SK-N-SH (cell line): ENCODE measurements around the gene RNASE8. TPM values are rescaled to one million over a fixed set of nuclear protein-coding genes. Genes with fewer than 3 reads are reported as not detected.

Experiments used
- CTCF ChIA-PET: fragments of 300-600, 350-600 bp; formaldehyde crosslinking; extraction: SDS; loops from one replicate; lab custom pipeline; 2021; lab: Yijun Ruan, JAX
- POLR2A ChIA-PET: fragments of 350-600 bp; sonication (Branson Sonifier 250); formaldehyde crosslinking; extraction: SDS; loops from one replicate; lab custom pipeline; 2020; ENCODE audit warnings: antibody characterized with exemption, inconsistent platforms; lab: Yijun Ruan, JAX
- DNase-seq: peaks from one replicate; pipeline ENCODE4 v3.0.0; 2012
- H2AFZ ChIP-seq: fragments of 200-600 bp; sonication (generic); 2 replicates; pipeline ENCODE4 v1.8.1; 2016; ENCODE audit warnings: antibody characterized with exemption, mild to moderate bottlenecking, low read depth
- H3F3A ChIP-seq: fragments of 200-600 bp; sonication (generic); replicated peaks from 2 replicates; pipeline ENCODE3; 2016; ENCODE audit warnings: antibody characterized with exemption, mild to moderate bottlenecking; ENCODE audit not compliant: insufficient read depth
- H3K27ac ChIP-seq, 2 experiments: fragments of 200-500 bp in 1 of 2; fragments of 200-600 bp in 1 of 2; sonication (Bioruptor generic) in 1 of 2; sonication (generic), shearing (Covaris generic) in 1 of 2; 2 replicates each; pipeline versions ENCODE4 v1.5.1 to v1.6.1; 2014 to 2016; ENCODE audit warnings: low read depth in 2 of 2, inconsistent platforms in 1 of 2, low read length in 1 of 2, mild to moderate bottlenecking in 1 of 2, mixed read lengths in 1 of 2
- H3K27me3 ChIP-seq: fragments of 200-600 bp; sonication (generic), shearing (Covaris generic); 2 replicates; pipeline ENCODE4 v1.6.1; 2016; ENCODE audit warnings: mixed run types; ENCODE audit not compliant: insufficient read depth
- H3K36me3 ChIP-seq, 2 experiments: fragments of 200-500 bp in 1 of 2; fragments of 200-600 bp in 1 of 2; sonication (Bioruptor generic) in 1 of 2; sonication (generic) in 1 of 2; replicated peaks in 1 of 2; 2 replicates each; pipeline versions ENCODE3 to v1.5.1; 2014 to 2016; ENCODE audit warnings: low read length in 1 of 2, mild to moderate bottlenecking in 1 of 2; ENCODE audit not compliant: insufficient read depth in 2 of 2, control insufficient read depth in 1 of 2
- H3K4me1 ChIP-seq, 2 experiments: fragments of 200-500 bp in 1 of 2; fragments of 200-600 bp in 1 of 2; sonication (Bioruptor generic) in 1 of 2; sonication (generic), shearing (Covaris generic) in 1 of 2; 2 replicates each; pipeline versions ENCODE4 v1.5.1 to v1.6.1; 2014 to 2016; ENCODE audit warnings: low read depth in 1 of 2, low read length in 1 of 2, mixed run types in 1 of 2; ENCODE audit not compliant: insufficient read depth in 2 of 2, control insufficient read depth in 1 of 2
- H3K4me2 ChIP-seq: fragments of 200-600 bp; sonication (generic), shearing (Covaris generic); 2 replicates; pipeline ENCODE4 v1.6.1; 2017; ENCODE audit warnings: mixed run types
- H3K4me3 ChIP-seq, 2 experiments: fragments of 200-500 bp in 1 of 2; fragments of 200-600 bp in 1 of 2; sonication (Bioruptor generic) in 1 of 2; sonication (generic), shearing (Covaris generic) in 1 of 2; 2 replicates each; pipeline versions ENCODE4 v1.5.1 to v1.8.1; 2014 to 2016; ENCODE audit warnings: low read depth in 2 of 2, inconsistent platforms in 1 of 2, low read length in 1 of 2, mild to moderate bottlenecking in 1 of 2, mixed read lengths in 1 of 2, moderate library complexity in 1 of 2
- H3K79me2 ChIP-seq: fragments of 200-600 bp; sonication (generic); 2 replicates; pipeline ENCODE4 v1.8.1; 2017; ENCODE audit warnings: mild to moderate bottlenecking; ENCODE audit not compliant: insufficient read depth
- H3K9ac ChIP-seq: fragments of 200-600 bp; sonication (generic); 2 replicates; pipeline ENCODE4 v1.6.1; 2017; ENCODE audit warnings: mixed run types
- H3K9me2 ChIP-seq: fragments of 200-600 bp; sonication (generic); 2 replicates; pipeline ENCODE4 v1.6.1; 2017; ENCODE audit warnings: mixed run types
- H3K9me3 ChIP-seq: fragments of 200-600 bp; sonication (generic); 2 replicates; pipeline ENCODE4 v1.6.1; 2017; ENCODE audit warnings: mixed run types, mild to moderate bottlenecking, moderate library complexity
- H4K20me1 ChIP-seq: fragments of 200-600 bp; sonication (generic); 2 replicates; pipeline ENCODE4 v1.6.1; 2017; ENCODE audit warnings: mild to moderate bottlenecking, mixed run types; ENCODE audit not compliant: insufficient read depth
- CHD2 ChIP-seq: fragments of 150-350 bp; IDR thresholded peaks from 2 replicates; pipeline ENCODE4 v1.6.1; 2018; ENCODE audit warnings: low read length; ENCODE audit not compliant: partially characterized antibody
- ELF1 ChIP-seq: IDR thresholded peaks from 2 replicates; pipeline ENCODE4 v1.4.0; 2012
- EP300 ChIP-seq, 2 experiments: IDR thresholded peaks; 2 replicates each; pipeline versions ENCODE4 v1.4.0 to v1.6.1; 2012; ENCODE audit warnings: borderline replicate concordance in 1 of 2, low read depth in 1 of 2, low read length in 1 of 2
- FOXJ3 ChIP-seq: sonication (generic); formaldehyde crosslinking; IDR thresholded peaks from 2 replicates; pipeline ENCODE4 v1.5.1; 2020; ENCODE audit warnings: mild to moderate bottlenecking, missing genetic modification reagents
- MXI1 ChIP-seq: IDR thresholded peaks from 2 replicates; pipeline ENCODE4 v1.6.1; 2012; ENCODE audit warnings: mild to moderate bottlenecking, low read depth, low read length, improper control_type of control experiment
- RAD21 ChIP-seq: IDR thresholded peaks from 2 replicates; pipeline ENCODE4 v1.6.1; 2012; ENCODE audit warnings: mild to moderate bottlenecking, low read length
- RCOR1 ChIP-seq: fragments of 150-350 bp; IDR thresholded peaks from 2 replicates; pipeline ENCODE4 v1.6.1; 2017; ENCODE audit warnings: antibody characterized with exemption, low read length
- RFX5 ChIP-seq: IDR thresholded peaks from 2 replicates; pipeline ENCODE4 v1.6.1; 2012; ENCODE audit warnings: mild to moderate bottlenecking, improper control_type of control experiment, low read length
- RXRA ChIP-seq: IDR thresholded peaks from 2 replicates; pipeline ENCODE4 v1.4.0; 2012; ENCODE audit warnings: low read depth, mild to moderate bottlenecking, borderline replicate concordance
- TAF1 ChIP-seq: IDR thresholded peaks from 2 replicates; pipeline ENCODE4 v1.6.1; 2012; ENCODE audit warnings: low read depth, mild to moderate bottlenecking, low read length, moderate library complexity, borderline replicate concordance
- YY1 ChIP-seq: IDR thresholded peaks from 2 replicates; pipeline ENCODE4 v1.4.0; 2012; ENCODE audit warnings: low read depth, mild to moderate bottlenecking
- WGBS: methylation state at CpG from one replicate; pipeline ENCODE4 v1.1.6; 2017; ENCODE audit warnings: low lambda C conversion rate; 5-methylcytosine and 5-hydroxymethylcytosine counted together
- polyA plus RNA-seq, 3 experiments: library from polyadenylated mRNA; depleted of rRNA; stranded (reverse); fragments of >200 nt; gene quantifications; 2 replicates each; pipeline ENCODE4 v1.2.3, GENCODE V29; 2012
- TF ChIP-seq, protein P1 (sequence below): IDR thresholded peaks from 2 replicates; pipeline ENCODE4 v1.4.0; 2012; ENCODE audit warnings: low read depth, borderline replicate concordance
- TF ChIP-seq, protein P2 (sequence below): fragments of 150-350 bp; IDR thresholded peaks from 2 replicates; pipeline ENCODE4 v1.6.1; 2017; ENCODE audit warnings: antibody characterized with exemption, low read length, low read depth, borderline replicate concordance
- TF ChIP-seq, protein P3 (sequence below): fragments of 150-350 bp; IDR thresholded peaks from 2 replicates; pipeline ENCODE4 v1.6.1; 2016; ENCODE audit warnings: mild to moderate bottlenecking, low read depth, low read length
- TF ChIP-seq, protein P4 (sequence below): IDR thresholded peaks from 2 replicates; pipeline ENCODE4; 2012
- TF ChIP-seq, protein P5 (sequence below): IDR thresholded peaks from 2 replicates; pipeline ENCODE4 v1.6.1; 2012; ENCODE audit warnings: mild to moderate bottlenecking, low read depth, low read length, moderate library complexity
- TF ChIP-seq, protein P6 (sequence below): IDR thresholded peaks from 2 replicates; pipeline ENCODE4 v1.4.0; 2012; ENCODE audit warnings: low read depth, borderline replicate concordance

Gene RNASE8
- polyA plus RNA-seq, 1 of the 3 experiments (the other 2 are of a cell fraction) = not detected

DNA sequence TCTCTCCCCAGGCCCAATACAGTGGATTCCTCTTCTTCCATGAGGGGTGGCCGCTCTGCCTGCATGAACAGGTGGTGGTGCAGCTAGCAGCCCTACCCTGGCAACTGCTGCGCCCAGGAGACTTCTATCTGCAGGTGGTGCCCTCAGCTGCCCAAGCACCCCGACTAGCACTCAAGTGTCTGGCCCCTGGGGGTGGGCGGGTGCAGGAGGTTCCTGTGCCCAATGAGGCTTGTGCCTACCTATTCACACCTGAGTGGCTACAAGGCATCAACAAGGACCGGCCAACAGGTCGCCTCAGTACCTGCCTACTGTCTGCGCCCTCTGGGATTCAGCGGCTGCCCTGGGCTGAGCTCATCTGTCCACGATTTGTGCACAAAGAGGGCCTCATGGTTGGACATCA, 16.3 kb downstream of the RNASE8 start:
- ChIA-PET CTCF (interaction anchor here (2.1 to 13.2 kb wide), 3 partner anchors 14 to 59 kb away, joined by 7 to 296 read pairs (median 72); partner anchors contain the start of gene ZNF219), POLR2A (no interaction called here)
- H3K9ac ChIP-seq = no peak overlapping the region
- TF ChIP-seq RXRA (no peak), FOXJ3 (CRISPR knock-in tag) (no peak), RFX5 (no peak), RAD21 (no peak), CHD2 (no peak), ELF1 (no peak), RCOR1 (no peak), YY1 (no peak), TAF1 (no peak), EP300 (IDR thresholded peaks at IDR 0.05; ENCODE audit: borderline replicate concordance in 1 of 2, low read depth in 1 of 2, low read length in 1 of 2) (no peak), MXI1 (no peak)
- TF ChIP-seq, protein P1, sequence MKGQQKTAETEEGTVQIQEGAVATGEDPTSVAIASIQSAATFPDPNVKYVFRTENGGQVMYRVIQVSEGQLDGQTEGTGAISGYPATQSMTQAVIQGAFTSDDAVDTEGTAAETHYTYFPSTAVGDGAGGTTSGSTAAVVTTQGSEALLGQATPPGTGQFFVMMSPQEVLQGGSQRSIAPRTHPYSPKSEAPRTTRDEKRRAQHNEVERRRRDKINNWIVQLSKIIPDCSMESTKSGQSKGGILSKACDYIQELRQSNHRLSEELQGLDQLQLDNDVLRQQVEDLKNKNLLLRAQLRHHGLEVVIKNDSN = no peak
- TF ChIP-seq, protein P2, sequence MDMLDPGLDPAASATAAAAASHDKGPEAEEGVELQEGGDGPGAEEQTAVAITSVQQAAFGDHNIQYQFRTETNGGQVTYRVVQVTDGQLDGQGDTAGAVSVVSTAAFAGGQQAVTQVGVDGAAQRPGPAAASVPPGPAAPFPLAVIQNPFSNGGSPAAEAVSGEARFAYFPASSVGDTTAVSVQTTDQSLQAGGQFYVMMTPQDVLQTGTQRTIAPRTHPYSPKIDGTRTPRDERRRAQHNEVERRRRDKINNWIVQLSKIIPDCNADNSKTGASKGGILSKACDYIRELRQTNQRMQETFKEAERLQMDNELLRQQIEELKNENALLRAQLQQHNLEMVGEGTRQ = no peak
- TF ChIP-seq, protein P3, sequence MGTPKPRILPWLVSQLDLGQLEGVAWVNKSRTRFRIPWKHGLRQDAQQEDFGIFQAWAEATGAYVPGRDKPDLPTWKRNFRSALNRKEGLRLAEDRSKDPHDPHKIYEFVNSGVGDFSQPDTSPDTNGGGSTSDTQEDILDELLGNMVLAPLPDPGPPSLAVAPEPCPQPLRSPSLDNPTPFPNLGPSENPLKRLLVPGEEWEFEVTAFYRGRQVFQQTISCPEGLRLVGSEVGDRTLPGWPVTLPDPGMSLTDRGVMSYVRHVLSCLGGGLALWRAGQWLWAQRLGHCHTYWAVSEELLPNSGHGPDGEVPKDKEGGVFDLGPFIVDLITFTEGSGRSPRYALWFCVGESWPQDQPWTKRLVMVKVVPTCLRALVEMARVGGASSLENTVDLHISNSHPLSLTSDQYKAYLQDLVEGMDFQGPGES = no peak
- TF ChIP-seq, protein P4, sequence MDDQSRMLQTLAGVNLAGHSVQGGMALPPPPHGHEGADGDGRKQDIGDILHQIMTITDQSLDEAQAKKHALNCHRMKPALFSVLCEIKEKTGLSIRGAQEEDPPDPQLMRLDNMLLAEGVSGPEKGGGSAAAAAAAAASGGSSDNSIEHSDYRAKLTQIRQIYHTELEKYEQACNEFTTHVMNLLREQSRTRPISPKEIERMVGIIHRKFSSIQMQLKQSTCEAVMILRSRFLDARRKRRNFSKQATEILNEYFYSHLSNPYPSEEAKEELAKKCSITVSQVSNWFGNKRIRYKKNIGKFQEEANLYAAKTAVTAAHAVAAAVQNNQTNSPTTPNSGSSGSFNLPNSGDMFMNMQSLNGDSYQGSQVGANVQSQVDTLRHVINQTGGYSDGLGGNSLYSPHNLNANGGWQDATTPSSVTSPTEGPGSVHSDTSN = no peak
- TF ChIP-seq, protein P5, sequence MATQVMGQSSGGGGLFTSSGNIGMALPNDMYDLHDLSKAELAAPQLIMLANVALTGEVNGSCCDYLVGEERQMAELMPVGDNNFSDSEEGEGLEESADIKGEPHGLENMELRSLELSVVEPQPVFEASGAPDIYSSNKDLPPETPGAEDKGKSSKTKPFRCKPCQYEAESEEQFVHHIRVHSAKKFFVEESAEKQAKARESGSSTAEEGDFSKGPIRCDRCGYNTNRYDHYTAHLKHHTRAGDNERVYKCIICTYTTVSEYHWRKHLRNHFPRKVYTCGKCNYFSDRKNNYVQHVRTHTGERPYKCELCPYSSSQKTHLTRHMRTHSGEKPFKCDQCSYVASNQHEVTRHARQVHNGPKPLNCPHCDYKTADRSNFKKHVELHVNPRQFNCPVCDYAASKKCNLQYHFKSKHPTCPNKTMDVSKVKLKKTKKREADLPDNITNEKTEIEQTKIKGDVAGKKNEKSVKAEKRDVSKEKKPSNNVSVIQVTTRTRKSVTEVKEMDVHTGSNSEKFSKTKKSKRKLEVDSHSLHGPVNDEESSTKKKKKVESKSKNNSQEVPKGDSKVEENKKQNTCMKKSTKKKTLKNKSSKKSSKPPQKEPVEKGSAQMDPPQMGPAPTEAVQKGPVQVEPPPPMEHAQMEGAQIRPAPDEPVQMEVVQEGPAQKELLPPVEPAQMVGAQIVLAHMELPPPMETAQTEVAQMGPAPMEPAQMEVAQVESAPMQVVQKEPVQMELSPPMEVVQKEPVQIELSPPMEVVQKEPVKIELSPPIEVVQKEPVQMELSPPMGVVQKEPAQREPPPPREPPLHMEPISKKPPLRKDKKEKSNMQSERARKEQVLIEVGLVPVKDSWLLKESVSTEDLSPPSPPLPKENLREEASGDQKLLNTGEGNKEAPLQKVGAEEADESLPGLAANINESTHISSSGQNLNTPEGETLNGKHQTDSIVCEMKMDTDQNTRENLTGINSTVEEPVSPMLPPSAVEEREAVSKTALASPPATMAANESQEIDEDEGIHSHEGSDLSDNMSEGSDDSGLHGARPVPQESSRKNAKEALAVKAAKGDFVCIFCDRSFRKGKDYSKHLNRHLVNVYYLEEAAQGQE = no peak
- TF ChIP-seq, protein P6, sequence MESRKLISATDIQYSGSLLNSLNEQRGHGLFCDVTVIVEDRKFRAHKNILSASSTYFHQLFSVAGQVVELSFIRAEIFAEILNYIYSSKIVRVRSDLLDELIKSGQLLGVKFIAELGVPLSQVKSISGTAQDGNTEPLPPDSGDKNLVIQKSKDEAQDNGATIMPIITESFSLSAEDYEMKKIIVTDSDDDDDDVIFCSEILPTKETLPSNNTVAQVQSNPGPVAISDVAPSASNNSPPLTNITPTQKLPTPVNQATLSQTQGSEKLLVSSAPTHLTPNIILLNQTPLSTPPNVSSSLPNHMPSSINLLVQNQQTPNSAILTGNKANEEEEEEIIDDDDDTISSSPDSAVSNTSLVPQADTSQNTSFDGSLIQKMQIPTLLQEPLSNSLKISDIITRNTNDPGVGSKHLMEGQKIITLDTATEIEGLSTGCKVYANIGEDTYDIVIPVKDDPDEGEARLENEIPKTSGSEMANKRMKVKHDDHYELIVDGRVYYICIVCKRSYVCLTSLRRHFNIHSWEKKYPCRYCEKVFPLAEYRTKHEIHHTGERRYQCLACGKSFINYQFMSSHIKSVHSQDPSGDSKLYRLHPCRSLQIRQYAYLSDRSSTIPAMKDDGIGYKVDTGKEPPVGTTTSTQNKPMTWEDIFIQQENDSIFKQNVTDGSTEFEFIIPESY = no peak
- peaks cover 57% of the 10 kb centered on the region for H3K79me2 ChIP-seq
- WGBS = 97% methylated on average over 7 of the region's 9 CpGs
- no peak for DNase-seq
- peaks cover 18 to 31% of the 10 kb centered on the region in 2 experiments for H3K4me1 ChIP-seq
- H3K27ac ChIP-seq = no peak overlapping the region; a peak in 1 of 4 replicates
- no peak overlapping the region for H3K4me2 ChIP-seq
- H3K9me2 ChIP-seq = no peaks in the 10 kb centered on the region
- no peak overlapping the region for H3K4me3 ChIP-seq
- peaks cover 20% of the 10 kb centered on the region for H3F3A ChIP-seq
- peaks cover 52 to 63% of the 10 kb centered on the region in 2 experiments for H3K36me3 ChIP-seq
- 0 out of 2 replicates have a peak, but pooled peaks cover 8% of the 10 kb centered on the region for H4K20me1 ChIP-seq
- no peaks in the 10 kb centered on the region for H3K9me3 ChIP-seq
- no peaks in the 10 kb centered on the region for H3K27me3 ChIP-seq
- no peak overlapping the region for H2AFZ ChIP-seq
